T-helper 22 cell (primary cell): ENCODE measurements around the gene CDK11A.
"Not testable (repeated sequence)": the region's sequence is repeated elsewhere in the genome, so short reads cannot be mapped to it uniquely, and the experiment has no call there.

ENCODE experiments used
- DNase-seq: peaks from one replicate; pipeline ENCODE4 v3.0.0-alpha.2; 2020; ENCODE audit warnings: low read depth

Gene CDK11A

DNA sequence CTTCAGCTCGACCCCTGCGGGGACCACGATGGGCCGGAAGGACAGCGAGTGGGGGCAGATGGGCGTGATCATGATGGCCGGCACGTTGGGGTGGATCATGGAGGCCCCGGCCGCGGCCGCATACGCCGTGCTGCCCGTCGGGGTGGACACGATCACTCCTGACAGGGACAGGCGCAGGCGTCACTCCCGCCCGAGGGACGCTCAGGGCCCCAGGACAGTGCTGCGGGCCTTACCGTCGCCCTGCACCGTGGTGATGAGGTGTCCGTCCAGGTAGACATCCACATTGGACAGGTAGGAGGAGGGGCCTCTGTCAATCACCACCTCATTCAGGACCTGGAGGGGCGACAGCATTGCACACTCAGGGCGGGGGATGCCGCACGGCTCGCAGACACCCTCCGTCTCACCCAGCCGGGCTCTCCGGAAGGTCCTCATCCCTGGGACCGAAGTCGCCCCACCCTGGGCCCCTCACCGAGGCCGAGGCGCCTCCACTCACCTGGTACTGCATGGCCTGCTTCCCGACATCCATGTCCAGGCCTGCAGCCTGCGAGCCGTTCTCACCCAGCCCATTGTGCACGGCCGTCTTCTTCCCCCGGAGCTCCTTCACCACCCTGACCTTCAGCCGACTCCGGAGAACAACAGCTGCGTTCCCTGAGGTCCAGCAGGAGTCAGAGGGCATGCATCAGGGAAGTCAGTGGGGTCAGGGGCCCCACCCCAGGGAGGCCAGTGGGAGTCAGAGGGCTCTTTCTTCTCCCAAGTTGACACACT lies 30.1 kb upstream of the CDK11A start:
- no peak for DNase-seq

DNA sequence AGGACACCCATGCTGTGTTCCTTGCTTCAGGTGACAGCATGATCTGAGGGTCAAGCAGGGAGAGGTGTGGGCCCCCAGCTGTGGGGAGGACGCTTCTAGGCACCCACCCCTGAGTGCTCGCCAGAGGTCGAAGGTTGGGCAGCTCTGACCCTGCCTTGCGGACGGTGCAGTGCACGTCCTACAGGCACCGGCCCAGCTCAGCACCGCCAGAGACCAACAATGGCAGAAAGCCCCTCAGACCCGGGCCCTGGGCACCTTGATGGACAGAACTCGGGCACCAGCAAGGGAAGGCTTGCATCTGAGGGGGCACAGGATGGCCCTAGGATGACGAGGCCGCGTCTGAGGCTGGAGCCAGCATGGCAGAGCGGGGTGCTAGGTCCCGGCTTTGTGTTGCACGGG lies 29.4 kb upstream of the CDK11A start:
- DNase-seq = no peak

- no peak for DNase-seq
Measured at GRCh38 chr1:1752636-1753606, 28.8 kb upstream of the CDK11A start.

DNA sequence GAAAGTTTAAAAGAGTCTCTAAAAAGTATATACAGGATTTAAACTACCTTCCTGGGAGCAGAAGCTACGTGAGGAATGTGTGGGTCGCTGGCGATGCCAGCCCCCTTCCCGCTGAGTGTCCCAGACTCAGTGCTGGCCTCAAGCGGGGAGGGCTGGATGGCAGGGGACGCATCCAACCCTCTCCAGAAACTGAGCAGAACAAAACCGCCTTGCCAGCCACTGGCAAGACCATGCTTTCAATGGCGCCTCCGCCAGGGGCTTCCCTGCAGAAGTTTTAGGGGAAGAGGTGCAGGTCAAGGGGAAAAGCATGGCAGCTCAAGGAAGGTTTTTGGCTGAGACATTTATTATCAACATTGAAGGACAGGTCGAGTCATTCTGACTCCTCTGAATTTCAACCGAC lies 28.0 kb upstream of the CDK11A start:
- no peak for DNase-seq

GRCh38 chr1:1749941-1750340 lies 25.8 kb upstream of the CDK11A start:
- not testable (repeated sequence) for DNase-seq

GRCh38 chr1:1748686-1749321 lies 24.6 kb upstream of the CDK11A start:
- DNase-seq = no peak

- DNase-seq = not testable (repeated sequence)
Measured at GRCh38 chr1:1746566-1746909, 22.4 kb upstream of the CDK11A start.

- peak; percentile 77 for DNase-seq
Measured at GRCh38 chr1:1745651-1746565, 21.8 kb upstream of the CDK11A start.

DNA sequence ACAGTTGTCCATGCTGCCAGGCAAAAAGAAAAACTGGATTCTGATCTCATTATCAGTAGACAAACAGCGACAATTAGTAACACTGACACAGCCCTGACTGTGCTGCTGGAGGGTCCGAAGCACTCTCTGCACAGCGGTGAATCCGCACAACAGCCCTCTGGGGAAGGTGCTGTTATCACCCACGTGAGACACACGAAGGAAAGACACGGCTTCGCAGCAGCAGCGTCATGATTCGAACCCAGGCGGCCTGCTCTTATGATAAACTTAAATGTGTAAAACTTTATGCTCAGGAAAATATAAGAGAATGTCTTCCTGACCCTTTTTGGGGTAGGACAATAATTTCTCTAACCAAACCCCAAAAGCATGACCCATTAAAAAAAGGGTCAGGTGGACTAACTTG lies 18.4 kb upstream of the CDK11A start:
- not testable (repeated sequence) for DNase-seq

DNA sequence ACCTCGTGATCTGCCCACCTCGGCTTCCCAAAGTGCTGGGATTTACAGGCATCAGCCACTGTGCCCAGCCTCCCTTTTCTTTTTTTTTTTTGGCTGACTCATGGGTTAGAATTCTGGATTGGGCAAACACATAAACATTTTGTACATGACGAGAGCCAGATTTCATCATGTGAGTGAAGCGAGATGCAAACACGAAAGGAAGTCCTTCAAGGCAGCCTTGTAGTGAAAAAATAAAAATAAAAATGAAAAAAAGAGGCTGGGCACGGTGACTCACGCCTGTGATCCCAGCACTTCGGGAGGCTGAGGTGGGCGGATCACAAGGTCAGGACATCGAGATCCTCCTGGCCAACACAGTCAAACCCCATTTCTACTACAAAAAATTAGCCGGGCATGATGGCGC lies 16.9 kb upstream of the CDK11A start:
- DNase-seq = not testable (repeated sequence)

- DNase-seq = not testable (repeated sequence)
Measured at GRCh38 chr1:1738799-1739337, 14.7 kb upstream of the CDK11A start.

- DNase-seq = not testable (repeated sequence)
Measured at GRCh38 chr1:1737675-1738590, 13.8 kb upstream of the CDK11A start.

DNA sequence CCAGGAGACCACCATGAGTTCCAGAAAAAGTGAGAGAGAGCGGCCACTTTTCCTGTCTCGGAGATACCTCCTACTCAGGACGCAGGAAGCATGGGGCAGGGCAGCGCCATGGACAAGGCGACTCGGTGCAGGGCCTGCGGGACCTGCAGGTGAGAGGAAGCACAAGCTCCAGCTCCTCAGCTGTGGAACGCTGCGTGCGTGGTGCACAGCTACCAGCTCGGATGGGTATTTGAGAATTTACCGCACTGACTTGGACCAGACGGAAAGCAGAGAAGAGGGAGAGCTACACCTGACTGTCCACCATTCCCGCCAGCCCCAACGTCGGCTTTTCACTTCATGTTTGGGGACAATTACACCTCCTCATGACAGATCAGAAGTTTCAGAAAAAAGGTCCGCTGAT lies 8.2 kb upstream of the CDK11A start:
- no peak for DNase-seq

GRCh38 chr1:1730870-1731269 lies 6.7 kb upstream of the CDK11A start:
- no peak for DNase-seq

DNA sequence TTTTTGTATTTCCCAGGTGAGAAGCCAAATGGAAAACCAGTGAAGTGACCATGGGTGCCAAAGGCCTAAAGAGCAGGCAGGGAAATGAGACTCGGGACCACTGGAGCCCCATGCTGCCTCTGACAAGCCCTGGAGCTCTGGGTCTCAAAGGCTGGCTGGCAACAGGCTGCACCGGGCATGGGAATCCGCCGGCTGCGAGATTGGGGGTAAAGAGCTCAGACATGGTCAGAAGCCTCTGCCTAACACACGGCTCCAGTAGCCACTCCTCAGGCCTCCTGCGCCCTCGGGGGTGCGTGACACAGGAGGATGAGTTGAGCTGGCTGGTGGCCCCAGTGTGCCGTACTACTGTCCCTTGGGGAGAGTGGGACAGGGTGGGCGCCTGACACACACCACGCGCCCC lies 6.1 kb upstream of the CDK11A start:
- not testable (repeated sequence) for DNase-seq

DNA sequence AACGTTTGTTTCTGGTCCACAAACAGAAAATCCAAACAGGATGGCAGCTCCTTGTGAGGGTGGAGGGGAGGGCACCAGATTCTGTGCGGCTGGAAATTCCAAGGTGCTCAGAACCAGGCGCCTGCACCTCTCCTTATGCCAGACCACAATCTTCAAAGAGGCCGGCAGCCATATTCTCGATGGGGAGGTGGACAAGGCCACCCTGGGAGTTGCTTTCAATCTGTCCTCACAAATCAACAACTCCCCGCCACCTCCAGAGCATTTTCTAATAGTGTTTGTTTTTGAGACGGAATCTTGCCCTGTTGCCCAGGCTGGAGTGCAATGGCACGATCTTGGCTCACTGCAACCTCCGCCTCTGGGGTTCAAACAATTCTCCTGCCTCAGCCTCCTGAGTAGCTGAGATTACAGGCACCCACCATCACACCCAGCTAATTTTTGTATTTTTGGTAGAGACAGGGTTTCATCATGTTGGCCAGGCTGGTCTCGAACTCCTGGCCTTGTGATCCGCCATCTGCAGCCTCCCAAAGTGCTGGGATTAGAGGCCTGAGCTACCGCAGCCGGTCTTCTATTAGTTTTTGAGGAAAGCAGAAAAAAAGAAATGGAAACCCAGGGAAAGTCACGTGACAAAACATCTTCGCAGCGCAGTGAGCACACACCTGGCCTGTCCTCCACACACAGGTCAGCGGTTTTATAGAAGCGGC lies 5.1 kb upstream of the CDK11A start:
- DNase-seq = not testable (repeated sequence)

GRCh38 chr1:1728308-1729005 lies 4.3 kb upstream of the CDK11A start:
- DNase-seq = peak; percentile 17

- DNase-seq = not testable (repeated sequence)
Measured at GRCh38 chr1:1727131-1727651, 3.0 kb upstream of the CDK11A start.

DNA sequence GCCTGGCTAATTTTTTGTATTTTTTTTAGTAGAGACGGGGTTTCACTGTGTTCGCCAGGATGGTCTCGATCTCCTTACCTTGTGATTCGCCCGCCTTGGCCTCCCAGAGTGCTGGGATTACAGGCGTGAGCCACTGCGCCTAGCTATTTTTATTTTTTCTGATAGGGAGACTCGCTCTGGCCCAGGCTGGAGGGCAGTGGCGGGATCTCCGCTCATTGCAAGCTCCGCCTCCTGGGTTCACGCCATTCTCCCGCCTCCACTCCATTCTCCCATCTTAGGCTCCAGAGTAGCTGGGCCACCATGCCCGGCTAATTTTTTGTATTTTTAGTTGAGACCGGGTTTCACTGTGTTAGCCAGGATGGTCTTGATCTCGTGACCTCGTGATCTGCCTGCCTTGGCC lies 1.9 kb upstream of the CDK11A start:
- DNase-seq = not testable (repeated sequence)
